PFSK-1 (cell line): Measurements from ENCODE around the gene SGCA.

Experiments used
- FOXP2 ChIP-seq: optimal IDR thresholded peaks from 2 replicates; pipeline ENCODE3; 2011; ENCODE audit warnings: borderline replicate concordance, control low read depth, inconsistent platforms; ENCODE audit not compliant: insufficient read depth; ENCODE audit errors: extremely low read length, extremely low read depth
- POLR2AphosphoS5 ChIP-seq: IDR thresholded peaks from 2 replicates; pipeline ENCODE4 v1.6.1; 2012; ENCODE audit warnings: low read depth, mild to moderate bottlenecking, control low read depth, low read length, moderate library complexity
- SIN3A ChIP-seq: IDR thresholded peaks from 2 replicates; pipeline ENCODE4 v1.6.1; 2012; ENCODE audit warnings: mild to moderate bottlenecking, low read length, moderate library complexity, borderline replicate concordance; ENCODE audit not compliant: insufficient read depth
- TAF1 ChIP-seq: IDR thresholded peaks from 2 replicates; pipeline ENCODE4 v1.6.1; 2012; ENCODE audit warnings: low read length, control low read depth, borderline replicate concordance; ENCODE audit not compliant: insufficient read depth
- TF ChIP-seq, protein P1 (sequence below), 2 experiments: IDR thresholded peaks; 2 replicates each; pipeline versions ENCODE4 v1.6.1 to v1.8.0; 2011 to 2012; ENCODE audit warnings: low read depth in 2 of 2, low read length in 2 of 2, control low read depth in 1 of 2, inconsistent platforms in 1 of 2, mild to moderate bottlenecking in 1 of 2, moderate library complexity in 1 of 2; ENCODE audit not compliant: insufficient read depth in 1 of 2

The SGCA gene

DNA sequence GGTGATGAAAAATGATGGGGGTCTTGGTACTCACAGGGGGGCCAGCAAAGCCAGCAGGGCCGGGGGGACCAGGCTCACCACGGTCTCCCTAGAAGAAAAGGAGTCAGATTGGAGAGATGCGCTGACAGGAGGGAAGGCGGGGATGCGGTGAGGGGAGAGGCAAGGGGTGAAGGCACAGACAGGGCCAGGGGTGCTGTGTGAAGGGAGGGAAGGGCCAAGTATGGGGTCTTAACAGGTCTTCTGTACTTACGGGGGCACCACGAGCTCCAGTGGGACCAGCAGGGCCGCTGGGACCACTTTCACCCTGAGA is 24.4 kb downstream of the SGCA start:
- TF ChIP-seq POLR2AphosphoS5 (no peak), FOXP2 (no peak), TAF1 (no peak), SIN3A (no peak)
- TF ChIP-seq, protein P1, sequence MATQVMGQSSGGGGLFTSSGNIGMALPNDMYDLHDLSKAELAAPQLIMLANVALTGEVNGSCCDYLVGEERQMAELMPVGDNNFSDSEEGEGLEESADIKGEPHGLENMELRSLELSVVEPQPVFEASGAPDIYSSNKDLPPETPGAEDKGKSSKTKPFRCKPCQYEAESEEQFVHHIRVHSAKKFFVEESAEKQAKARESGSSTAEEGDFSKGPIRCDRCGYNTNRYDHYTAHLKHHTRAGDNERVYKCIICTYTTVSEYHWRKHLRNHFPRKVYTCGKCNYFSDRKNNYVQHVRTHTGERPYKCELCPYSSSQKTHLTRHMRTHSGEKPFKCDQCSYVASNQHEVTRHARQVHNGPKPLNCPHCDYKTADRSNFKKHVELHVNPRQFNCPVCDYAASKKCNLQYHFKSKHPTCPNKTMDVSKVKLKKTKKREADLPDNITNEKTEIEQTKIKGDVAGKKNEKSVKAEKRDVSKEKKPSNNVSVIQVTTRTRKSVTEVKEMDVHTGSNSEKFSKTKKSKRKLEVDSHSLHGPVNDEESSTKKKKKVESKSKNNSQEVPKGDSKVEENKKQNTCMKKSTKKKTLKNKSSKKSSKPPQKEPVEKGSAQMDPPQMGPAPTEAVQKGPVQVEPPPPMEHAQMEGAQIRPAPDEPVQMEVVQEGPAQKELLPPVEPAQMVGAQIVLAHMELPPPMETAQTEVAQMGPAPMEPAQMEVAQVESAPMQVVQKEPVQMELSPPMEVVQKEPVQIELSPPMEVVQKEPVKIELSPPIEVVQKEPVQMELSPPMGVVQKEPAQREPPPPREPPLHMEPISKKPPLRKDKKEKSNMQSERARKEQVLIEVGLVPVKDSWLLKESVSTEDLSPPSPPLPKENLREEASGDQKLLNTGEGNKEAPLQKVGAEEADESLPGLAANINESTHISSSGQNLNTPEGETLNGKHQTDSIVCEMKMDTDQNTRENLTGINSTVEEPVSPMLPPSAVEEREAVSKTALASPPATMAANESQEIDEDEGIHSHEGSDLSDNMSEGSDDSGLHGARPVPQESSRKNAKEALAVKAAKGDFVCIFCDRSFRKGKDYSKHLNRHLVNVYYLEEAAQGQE (IDR thresholded peaks at IDR 0.05; ENCODE audit: insufficient read depth in 1 of 2, low read depth in 2 of 2, low read length in 2 of 2), result no peak

DNA sequence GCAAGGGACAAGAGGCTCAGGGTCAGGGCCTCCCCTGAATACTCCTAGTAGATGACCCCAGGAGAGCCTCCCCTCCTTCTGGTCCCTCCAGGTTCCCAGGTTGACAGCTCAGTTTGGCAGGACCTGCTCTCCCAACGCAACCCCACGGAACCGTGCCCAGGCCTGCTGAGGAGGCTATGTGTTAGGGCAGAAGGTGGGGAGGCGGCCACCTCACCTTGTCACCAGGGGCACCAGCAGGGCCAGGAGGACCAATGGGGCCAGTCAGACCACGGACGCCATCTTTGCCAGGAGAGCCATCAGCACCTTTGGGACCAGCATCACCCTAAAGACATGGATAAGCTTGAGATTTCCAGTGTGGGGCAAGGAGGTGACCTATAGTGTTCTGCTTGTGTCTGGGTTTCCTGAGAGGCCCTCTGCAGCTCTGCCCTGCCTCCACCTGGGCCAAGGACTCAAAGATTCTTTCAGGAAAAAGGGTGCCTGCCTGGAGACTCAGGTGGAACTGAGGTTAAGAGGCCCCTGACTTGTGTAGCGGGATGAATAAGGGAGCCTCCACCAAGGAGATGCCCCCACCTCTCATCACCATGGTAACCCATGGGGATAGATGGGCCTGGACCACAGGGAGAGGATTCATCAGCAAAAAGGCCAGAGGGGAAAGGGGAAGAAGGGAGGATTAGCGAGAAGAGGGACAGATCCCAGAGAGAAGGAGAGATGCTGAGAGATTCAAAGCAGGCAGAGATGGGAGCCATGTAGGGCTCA is 25.0 kb downstream of the SGCA start:
- TF ChIP-seq POLR2AphosphoS5 (no peak), SIN3A (no peak), FOXP2 (no peak), TAF1 (no peak)
- TF ChIP-seq, protein P1 (IDR thresholded peaks at IDR 0.05; ENCODE audit: insufficient read depth in 1 of 2, low read depth in 2 of 2, low read length in 2 of 2), result no peak

DNA sequence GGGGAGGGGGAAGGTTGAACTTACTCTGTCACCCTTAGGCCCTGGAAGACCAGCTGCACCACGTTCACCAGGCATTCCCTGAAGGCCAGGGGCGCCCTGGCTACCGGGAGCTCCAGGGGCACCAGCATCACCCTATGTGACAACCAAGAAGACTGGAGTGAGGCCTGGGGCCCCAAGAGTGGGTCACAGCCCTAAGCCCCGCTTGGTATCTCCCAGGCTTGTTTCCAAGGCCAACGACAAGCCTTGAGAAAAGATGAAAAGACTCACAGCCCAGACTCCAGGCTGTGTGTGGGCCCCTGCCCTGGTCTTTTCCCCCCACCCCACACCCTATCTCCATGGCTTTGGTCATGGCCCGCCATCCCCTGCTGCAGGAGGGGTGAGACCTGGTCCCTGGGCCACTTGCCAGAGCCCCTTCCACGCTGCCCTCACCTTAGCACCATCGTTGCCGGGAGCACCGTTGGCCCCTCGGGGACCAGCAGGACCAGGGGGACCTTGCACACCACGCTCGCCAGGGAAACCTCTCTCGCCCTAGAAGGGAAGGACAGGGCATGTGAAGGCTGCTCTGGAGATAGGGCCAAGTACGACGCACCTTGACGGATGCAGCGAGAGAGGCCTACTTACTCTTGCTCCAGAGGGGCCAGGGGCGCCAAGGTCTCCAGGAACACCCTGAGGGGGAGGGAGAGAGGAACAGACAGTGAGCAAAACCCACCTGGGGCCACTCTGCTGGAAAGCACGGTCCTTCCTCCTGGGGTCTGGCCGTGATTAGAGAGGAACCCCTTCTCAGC is 25.7 kb downstream of the SGCA start:
- TF ChIP-seq, protein P1 (IDR thresholded peaks at IDR 0.05; ENCODE audit: insufficient read depth in 1 of 2, low read depth in 2 of 2, low read length in 2 of 2), result no peak
- TF ChIP-seq POLR2AphosphoS5 (no peak), FOXP2 (no peak), SIN3A (no peak), TAF1 (no peak)

DNA sequence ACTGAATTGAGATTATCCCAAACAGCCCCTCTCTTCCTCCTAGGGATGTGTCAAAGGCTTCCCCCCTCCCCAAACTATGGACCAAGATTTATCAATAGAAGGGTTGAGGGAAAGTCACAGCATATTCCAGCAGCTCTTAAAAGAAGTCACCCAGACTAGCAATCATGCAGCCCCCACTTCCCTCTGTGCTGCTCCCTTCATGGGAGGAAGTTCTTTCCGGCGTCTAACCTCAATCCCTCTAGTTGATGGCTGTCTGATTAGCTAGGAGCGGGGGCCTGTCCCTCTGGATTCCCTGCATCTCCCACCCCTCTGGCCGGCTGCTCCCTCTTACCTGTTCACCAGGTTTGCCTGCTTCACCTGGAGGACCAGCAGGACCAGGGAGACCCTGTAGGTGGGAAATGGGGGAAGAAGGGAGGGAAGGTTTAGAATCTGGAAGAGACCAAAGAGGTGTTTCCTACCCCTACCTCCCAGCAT is 26.4 kb downstream of the SGCA start:
- TF ChIP-seq, protein P1 (IDR thresholded peaks at IDR 0.05; ENCODE audit: insufficient read depth in 1 of 2, low read depth in 2 of 2, low read length in 2 of 2), result no peak
- TF ChIP-seq TAF1, result no peak
- no peak for TF ChIP-seq SIN3A
- no peak for TF ChIP-seq FOXP2
- TF ChIP-seq POLR2AphosphoS5, result no peak
